ENCODE data around the gene LRP11. TPM values are rescaled to one million over a fixed set of nuclear protein-coding genes. Genes with fewer than 3 reads are reported as not detected.

LRP11 gene
- total RNA-seq, 1 donor: 74.1 TPM

- DNase-seq (ENCODE audit: low read depth): peak; percentile 21
- H3K4me3 ChIP-seq (ENCODE audit: low read depth, low read length): no peak overlapping the region
- TF ChIP-seq CTCF (IDR thresholded peaks at IDR 0.05; ENCODE audit: insufficient read depth, low read length): no peak
These were observed 25.2 kb upstream of the LRP11 start for GRCh38 chr6:149889326-149889725.

- no peak overlapping the region for H3K4me3 ChIP-seq (ENCODE audit: low read depth, low read length)
- DNase-seq (ENCODE audit: low read depth): no peak
- no peak for TF ChIP-seq CTCF (IDR thresholded peaks at IDR 0.05; ENCODE audit: insufficient read depth, low read length)
These were observed 24.5 kb upstream of the LRP11 start for GRCh38 chr6:149888659-149889058.

- no peak for TF ChIP-seq CTCF (IDR thresholded peaks at IDR 0.05; ENCODE audit: insufficient read depth, low read length)
- DNase-seq (ENCODE audit: low read depth): no peak
- no peak overlapping the region for H3K4me3 ChIP-seq (ENCODE audit: low read depth, low read length)
These were observed 23.9 kb upstream of the LRP11 start for GRCh38 chr6:149888093-149888492.

- peak; percentile 43 for DNase-seq (ENCODE audit: low read depth)
- H3K4me3 ChIP-seq (ENCODE audit: low read depth, low read length): no peak overlapping the region
- TF ChIP-seq CTCF (IDR thresholded peaks at IDR 0.05; ENCODE audit: insufficient read depth, low read length): no peak
These were observed 23.2 kb upstream of the LRP11 start for GRCh38 chr6:149887343-149887742.

GRCh38 chr6:149885888-149886287 lies 21.7 kb upstream of the LRP11 start:
- no peak for TF ChIP-seq CTCF (IDR thresholded peaks at IDR 0.05; ENCODE audit: insufficient read depth, low read length)
- no peak overlapping the region for H3K4me3 ChIP-seq (ENCODE audit: low read depth, low read length)
- DNase-seq (ENCODE audit: low read depth): no peak

- DNase-seq (ENCODE audit: low read depth): no peak
- TF ChIP-seq CTCF (IDR thresholded peaks at IDR 0.05; ENCODE audit: insufficient read depth, low read length): no peak
- H3K4me3 ChIP-seq (ENCODE audit: low read depth, low read length): no peak overlapping the region
These were observed 20.5 kb upstream of the LRP11 start for GRCh38 chr6:149884617-149885016.

GRCh38 chr6:149884215-149884614 lies 20.1 kb upstream of the LRP11 start:
- peak; percentile 62 for DNase-seq (ENCODE audit: low read depth)
- TF ChIP-seq CTCF (IDR thresholded peaks at IDR 0.05; ENCODE audit: insufficient read depth, low read length): no peak
- H3K4me3 ChIP-seq (ENCODE audit: low read depth, low read length): no peak overlapping the region

Measured in fibroblast of the aortic adventitia (primary cell).